ENCODE measurements around the gene FAM107B.

The FAM107B gene

GRCh38 chr10:14532473-14533251 is 242.0 kb downstream of the FAM107B start:
- no peak for TF ChIP-seq CTCF (conservative IDR thresholded peaks at IDR 0.05; ENCODE audit: control insufficient read depth, insufficient read depth, low read depth, low read length)
- DNase-seq (ENCODE audit: low read depth): no peak
- no peak overlapping the region for H3K4me3 ChIP-seq (ENCODE audit: control insufficient read depth, low read depth, low read length)

GRCh38 chr10:14531974-14532373 is 242.7 kb downstream of the FAM107B start:
- DNase-seq (ENCODE audit: low read depth): no peak
- no peak for TF ChIP-seq CTCF (conservative IDR thresholded peaks at IDR 0.05; ENCODE audit: control insufficient read depth, insufficient read depth, low read depth, low read length)
- H3K4me3 ChIP-seq (ENCODE audit: control insufficient read depth, low read depth, low read length): no peak overlapping the region

- DNase-seq (ENCODE audit: low read depth): no peak
- TF ChIP-seq CTCF (conservative IDR thresholded peaks at IDR 0.05; ENCODE audit: control insufficient read depth, insufficient read depth, low read depth, low read length): no peak
- no peak overlapping the region for H3K4me3 ChIP-seq (ENCODE audit: control insufficient read depth, low read depth, low read length)
Measured at GRCh38 chr10:14530465-14530864, 244.2 kb downstream of the FAM107B start.

GRCh38 chr10:14529351-14529750 is 245.3 kb downstream of the FAM107B start:
- no peak for TF ChIP-seq CTCF (conservative IDR thresholded peaks at IDR 0.05; ENCODE audit: control insufficient read depth, insufficient read depth, low read depth, low read length)
- no peak overlapping the region for H3K4me3 ChIP-seq (ENCODE audit: control insufficient read depth, low read depth, low read length)
- no peak for DNase-seq (ENCODE audit: low read depth)

GRCh38 chr10:14528450-14528849 is 246.2 kb downstream of the FAM107B start:
- H3K4me3 ChIP-seq (ENCODE audit: control insufficient read depth, low read depth, low read length): no peak overlapping the region
- TF ChIP-seq CTCF (conservative IDR thresholded peaks at IDR 0.05; ENCODE audit: control insufficient read depth, insufficient read depth, low read depth, low read length): no peak

GRCh38 chr10:14527915-14528314 is 246.8 kb downstream of the FAM107B start:
- TF ChIP-seq CTCF (conservative IDR thresholded peaks at IDR 0.05; ENCODE audit: control insufficient read depth, insufficient read depth, low read depth, low read length): no peak
- no peak for DNase-seq (ENCODE audit: low read depth)
- H3K4me3 ChIP-seq (ENCODE audit: control insufficient read depth, low read depth, low read length): no peak overlapping the region

More at GRCh38 chr10:14528450-14528849, 246.2 kb downstream of the FAM107B start:
- DNase-seq (ENCODE audit: low read depth): no peak

All from fibroblast of mammary gland (primary cell).